Esophagus squamous epithelium (tissue), 4 donors: ENCODE data around the gene PRELID1.

Experiments
- POLR2A ChIP-seq, 4 donors: fragments of 450-650 bp; IDR thresholded peaks; one replicate each; pipeline ENCODE4 v1.6.1; 2017; ENCODE audit warnings: antibody characterized with exemption in 4 of 4, mild to moderate bottlenecking in 4 of 4, moderate library complexity in 3 of 4
- TF ChIP-seq, protein P1 (sequence below), 6 experiments: fragments of 450-650 bp in 4 of 6; fragments of 200-600 bp in 2 of 6; sonication (generic) in 2 of 6; IDR thresholded peaks; one replicate each; pipeline ENCODE4 v1.5.1; 2016 to 2019; ENCODE audit warnings: antibody characterized with exemption in 6 of 6, mild to moderate bottlenecking in 4 of 6, moderate library complexity in 4 of 6

DNA sequence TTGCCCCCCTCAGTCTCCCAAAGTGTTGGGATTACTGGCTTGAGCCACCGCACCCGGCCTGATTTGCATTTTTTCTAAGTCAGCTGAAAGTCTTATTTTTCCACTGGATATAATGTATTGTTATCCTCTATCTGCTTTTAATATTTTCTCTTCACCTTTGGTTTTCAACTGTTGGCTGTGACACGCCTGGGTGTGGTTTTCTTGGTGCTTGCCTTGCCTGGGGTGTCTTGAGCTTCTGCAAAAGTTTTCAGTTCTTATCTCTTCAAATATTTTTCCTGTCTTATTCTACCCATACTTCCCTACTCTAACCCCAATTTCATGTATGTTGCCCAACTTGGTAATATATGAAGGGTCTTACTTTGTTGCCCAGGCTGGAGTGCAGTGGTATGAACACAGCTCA is 12.4 kb downstream of the PRELID1 start:
- TF ChIP-seq, protein P1, sequence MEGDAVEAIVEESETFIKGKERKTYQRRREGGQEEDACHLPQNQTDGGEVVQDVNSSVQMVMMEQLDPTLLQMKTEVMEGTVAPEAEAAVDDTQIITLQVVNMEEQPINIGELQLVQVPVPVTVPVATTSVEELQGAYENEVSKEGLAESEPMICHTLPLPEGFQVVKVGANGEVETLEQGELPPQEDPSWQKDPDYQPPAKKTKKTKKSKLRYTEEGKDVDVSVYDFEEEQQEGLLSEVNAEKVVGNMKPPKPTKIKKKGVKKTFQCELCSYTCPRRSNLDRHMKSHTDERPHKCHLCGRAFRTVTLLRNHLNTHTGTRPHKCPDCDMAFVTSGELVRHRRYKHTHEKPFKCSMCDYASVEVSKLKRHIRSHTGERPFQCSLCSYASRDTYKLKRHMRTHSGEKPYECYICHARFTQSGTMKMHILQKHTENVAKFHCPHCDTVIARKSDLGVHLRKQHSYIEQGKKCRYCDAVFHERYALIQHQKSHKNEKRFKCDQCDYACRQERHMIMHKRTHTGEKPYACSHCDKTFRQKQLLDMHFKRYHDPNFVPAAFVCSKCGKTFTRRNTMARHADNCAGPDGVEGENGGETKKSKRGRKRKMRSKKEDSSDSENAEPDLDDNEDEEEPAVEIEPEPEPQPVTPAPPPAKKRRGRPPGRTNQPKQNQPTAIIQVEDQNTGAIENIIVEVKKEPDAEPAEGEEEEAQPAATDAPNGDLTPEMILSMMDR (IDR thresholded peaks at IDR 0.05) = no peak
- no peak for TF ChIP-seq POLR2A (IDR thresholded peaks at IDR 0.05)
